ENCODE data around the gene BET1L. TPM values are rescaled to one million over a fixed set of nuclear protein-coding genes. Genes with fewer than 3 reads are reported as not detected.

The BET1L gene
- total and polyA plus RNA-seq, 2 experiments from 2014 or later: 19.5 to 22.8 TPM

DNA sequence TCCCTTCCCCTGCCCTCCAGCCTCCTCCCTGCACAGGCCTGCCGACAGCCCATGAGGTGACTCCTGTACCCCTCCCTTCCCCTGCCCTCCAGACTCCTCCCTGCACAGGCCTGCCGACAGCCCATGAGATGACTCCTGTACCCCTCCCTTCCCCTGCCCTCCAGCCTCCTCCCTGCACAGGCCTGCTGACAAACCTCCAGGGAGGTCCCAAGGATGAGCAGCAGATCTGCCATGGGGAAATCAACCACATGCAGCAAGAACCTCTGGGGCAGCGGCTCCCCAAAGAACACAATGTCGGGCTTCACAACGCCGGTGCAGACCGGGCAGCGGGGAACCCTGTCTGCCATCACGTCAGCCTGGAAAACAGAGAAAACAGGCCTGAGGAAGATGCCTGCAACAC lies 16.7 kb upstream of the BET1L start (continued):
- TF ChIP-seq, protein P1, sequence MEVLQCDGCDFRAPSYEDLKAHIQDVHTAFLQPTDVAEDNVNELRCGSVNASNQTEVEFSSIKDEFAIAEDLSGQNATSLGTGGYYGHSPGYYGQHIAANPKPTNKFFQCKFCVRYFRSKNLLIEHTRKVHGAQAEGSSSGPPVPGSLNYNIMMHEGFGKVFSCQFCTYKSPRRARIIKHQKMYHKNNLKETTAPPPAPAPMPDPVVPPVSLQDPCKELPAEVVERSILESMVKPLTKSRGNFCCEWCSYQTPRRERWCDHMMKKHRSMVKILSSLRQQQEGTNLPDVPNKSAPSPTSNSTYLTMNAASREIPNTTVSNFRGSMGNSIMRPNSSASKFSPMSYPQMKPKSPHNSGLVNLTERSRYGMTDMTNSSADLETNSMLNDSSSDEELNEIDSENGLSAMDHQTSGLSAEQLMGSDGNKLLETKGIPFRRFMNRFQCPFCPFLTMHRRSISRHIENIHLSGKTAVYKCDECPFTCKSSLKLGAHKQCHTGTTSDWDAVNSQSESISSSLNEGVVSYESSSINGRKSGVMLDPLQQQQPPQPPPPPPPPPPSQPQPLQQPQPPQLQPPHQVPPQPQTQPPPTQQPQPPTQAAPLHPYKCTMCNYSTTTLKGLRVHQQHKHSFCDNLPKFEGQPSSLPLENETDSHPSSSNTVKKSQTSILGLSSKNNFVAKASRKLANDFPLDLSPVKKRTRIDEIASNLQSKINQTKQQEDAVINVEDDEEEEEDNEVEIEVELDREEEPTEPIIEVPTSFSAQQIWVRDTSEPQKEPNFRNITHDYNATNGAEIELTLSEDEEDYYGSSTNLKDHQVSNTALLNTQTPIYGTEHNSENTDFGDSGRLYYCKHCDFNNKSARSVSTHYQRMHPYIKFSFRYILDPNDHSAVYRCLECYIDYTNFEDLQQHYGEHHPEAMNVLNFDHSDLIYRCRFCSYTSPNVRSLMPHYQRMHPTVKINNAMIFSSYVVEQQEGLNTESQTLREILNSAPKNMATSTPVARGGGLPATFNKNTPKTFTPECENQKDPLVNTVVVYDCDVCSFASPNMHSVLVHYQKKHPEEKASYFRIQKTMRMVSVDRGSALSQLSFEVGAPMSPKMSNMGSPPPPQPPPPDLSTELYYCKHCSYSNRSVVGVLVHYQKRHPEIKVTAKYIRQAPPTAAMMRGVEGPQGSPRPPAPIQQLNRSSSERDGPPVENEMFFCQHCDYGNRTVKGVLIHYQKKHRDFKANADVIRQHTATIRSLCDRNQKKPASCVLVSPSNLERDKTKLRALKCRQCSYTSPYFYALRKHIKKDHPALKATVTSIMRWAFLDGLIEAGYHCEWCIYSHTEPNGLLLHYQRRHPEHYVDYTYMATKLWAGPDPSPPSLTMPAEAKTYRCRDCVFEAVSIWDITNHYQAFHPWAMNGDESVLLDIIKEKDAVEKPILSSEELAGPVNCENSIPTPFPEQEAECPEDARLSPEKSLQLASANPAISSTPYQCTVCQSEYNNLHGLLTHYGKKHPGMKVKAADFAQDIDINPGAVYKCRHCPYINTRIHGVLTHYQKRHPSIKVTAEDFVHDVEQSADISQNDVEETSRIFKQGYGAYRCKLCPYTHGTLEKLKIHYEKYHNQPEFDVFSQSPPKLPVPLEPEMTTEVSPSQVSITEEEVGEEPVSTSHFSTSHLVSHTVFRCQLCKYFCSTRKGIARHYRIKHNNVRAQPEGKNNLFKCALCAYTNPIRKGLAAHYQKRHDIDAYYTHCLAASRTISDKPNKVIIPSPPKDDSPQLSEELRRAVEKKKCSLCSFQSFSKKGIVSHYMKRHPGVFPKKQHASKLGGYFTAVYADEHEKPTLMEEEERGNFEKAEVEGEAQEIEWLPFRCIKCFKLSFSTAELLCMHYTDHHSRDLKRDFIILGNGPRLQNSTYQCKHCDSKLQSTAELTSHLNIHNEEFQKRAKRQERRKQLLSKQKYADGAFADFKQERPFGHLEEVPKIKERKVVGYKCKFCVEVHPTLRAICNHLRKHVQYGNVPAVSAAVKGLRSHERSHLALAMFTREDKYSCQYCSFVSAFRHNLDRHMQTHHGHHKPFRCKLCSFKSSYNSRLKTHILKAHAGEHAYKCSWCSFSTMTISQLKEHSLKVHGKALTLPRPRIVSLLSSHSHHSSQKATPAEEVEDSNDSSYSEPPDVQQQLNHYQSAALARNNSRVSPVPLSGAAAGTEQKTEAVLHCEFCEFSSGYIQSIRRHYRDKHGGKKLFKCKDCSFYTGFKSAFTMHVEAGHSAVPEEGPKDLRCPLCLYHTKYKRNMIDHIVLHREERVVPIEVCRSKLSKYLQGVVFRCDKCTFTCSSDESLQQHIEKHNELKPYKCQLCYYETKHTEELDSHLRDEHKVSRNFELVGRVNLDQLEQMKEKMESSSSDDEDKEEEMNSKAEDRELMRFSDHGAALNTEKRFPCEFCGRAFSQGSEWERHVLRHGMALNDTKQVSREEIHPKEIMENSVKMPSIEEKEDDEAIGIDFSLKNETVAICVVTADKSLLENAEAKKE (CRISPR knock-in tag; IDR thresholded peaks at IDR 0.05): no peak
- TF ChIP-seq CREB1 (CRISPR knock-in tag; IDR thresholded peaks at IDR 0.05; ENCODE audit: low read depth): no peak
- TF ChIP-seq ZNF114 (CRISPR knock-in tag; IDR thresholded peaks at IDR 0.05): no peak
- no peak for TF ChIP-seq NANOG (IDR thresholded peaks at IDR 0.05; ENCODE audit: borderline replicate concordance)
- TF ChIP-seq EZH2 (IDR thresholded peaks at IDR 0.05; ENCODE audit: low read depth, unreplicated experiment): no peak
- TF ChIP-seq POLR2AphosphoS5 (IDR thresholded peaks at IDR 0.05; ENCODE audit: low read depth): no peak
- no peak for TF ChIP-seq JUNB (IDR thresholded peaks at IDR 0.05; ENCODE audit: unreplicated experiment)
- TF ChIP-seq EZH2phosphoT487 (IDR thresholded peaks at IDR 0.05; ENCODE audit: unreplicated experiment): no peak

DNA sequence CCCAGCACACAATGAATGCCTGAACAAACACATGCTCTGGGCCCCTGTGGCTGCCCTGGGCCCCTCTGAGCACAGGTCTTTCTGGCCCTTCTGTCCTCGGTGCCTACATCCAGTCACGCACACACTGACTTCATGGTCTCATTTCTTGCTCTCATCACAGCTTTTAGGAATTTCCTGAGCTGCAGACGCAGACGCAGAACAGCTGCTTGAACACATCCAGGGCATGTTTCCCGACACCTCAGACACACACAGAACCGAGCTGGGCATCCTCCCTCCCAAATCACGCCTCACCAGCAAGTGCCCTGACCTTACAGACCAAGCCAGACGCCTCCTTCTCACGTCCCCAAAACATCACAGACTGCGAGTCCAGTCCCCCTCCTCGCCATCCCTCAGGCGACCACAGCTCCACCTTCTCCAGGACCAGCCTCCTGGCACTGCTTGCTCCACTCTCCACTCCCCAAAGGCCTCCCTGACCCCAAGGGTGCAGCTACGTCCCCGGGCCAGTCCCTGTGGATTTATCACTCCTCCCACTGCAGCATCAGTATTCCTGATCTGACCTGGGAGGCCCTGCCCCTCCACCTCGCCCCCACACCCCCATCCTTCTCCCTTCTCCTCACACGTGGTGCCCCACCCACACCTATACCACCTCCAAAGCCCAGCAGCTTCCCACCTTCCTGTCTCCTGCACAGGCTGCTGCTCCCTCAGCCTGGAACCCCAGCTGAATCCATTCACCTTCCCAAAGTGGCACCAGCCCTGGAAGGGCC lies 16.0 kb upstream of the BET1L start:
- peaks cover 5% of the 10 kb centered on the region; the same call in 1 of the 3 replicates for H3K36me3 Mint-ChIP-seq (ENCODE audit: low read depth)
- Histone ChIP-seq H3K4me2 (no peak overlapping the region), H3K4me3 (no peak overlapping the region), H3K27ac (ENCODE audit: low read depth) (no peak overlapping the region), H3K36me3 (ENCODE audit: insufficient read depth) (no peaks in the 10 kb centered on the region), H3F3A (replicated peaks; ENCODE audit: low read depth) (no peaks in the 10 kb centered on the region), H3K27me3 (ENCODE audit: insufficient read depth) (no peaks in the 10 kb centered on the region), H2AFZ (no peak overlapping the region), H3K9me2 (ENCODE audit: insufficient read depth) (no peaks in the 10 kb centered on the region), H4K20me1 (replicated peaks; ENCODE audit: insufficient read depth) (0 out of 2 replicates have a peak, but pooled peaks cover 3% of the 10 kb centered on the region), H3K4me1 (ENCODE audit: insufficient read depth) (no peaks in the 10 kb centered on the region), H3K79me2 (replicated peaks; ENCODE audit: insufficient read depth) (0 out of 2 replicates have a peak, but pooled peaks cover 6% of the 10 kb centered on the region)
- no peak overlapping the region for H3K4me3 Mint-ChIP-seq
- H3K4me1 Mint-ChIP-seq: no peaks in the 10 kb centered on the region
- no peaks in the 10 kb centered on the region for H3K9me3 Mint-ChIP-seq
- DNase-seq (ENCODE audit: low spot score) (no peak), ATAC-seq (no peak)
- H3K27me3 Mint-ChIP-seq (ENCODE audit: insufficient read depth, low read depth, poor library complexity): peaks cover 18% of the 10 kb centered on the region
- no peak overlapping the region for H3K27ac Mint-ChIP-seq
- no peak for TF ChIP-seq POLR2AphosphoS5 (IDR thresholded peaks at IDR 0.05; ENCODE audit: low read depth)
- TF ChIP-seq, protein P1 (CRISPR knock-in tag; IDR thresholded peaks at IDR 0.05): no peak
- TF ChIP-seq ZNF114 (CRISPR knock-in tag; IDR thresholded peaks at IDR 0.05): no peak
- TF ChIP-seq NANOG (IDR thresholded peaks at IDR 0.05; ENCODE audit: borderline replicate concordance): no peak
- TF ChIP-seq ZNF331 (CRISPR knock-in tag; IDR thresholded peaks at IDR 0.05; ENCODE audit: low read depth): no peak
- no peak for TF ChIP-seq CREB1 (CRISPR knock-in tag; IDR thresholded peaks at IDR 0.05; ENCODE audit: low read depth)
